HUES64 (cell line): Measurements from ENCODE around the gene RASGRP1.

Source experiments
- H3K27ac ChIP-seq: 2 replicates; pipeline ENCODE4 v1.7.0; 2013; ENCODE audit warnings: low read depth, low read length, inconsistent platforms
- H3K27me3 ChIP-seq: 2 replicates; pipeline ENCODE4 v1.6.1; 2013; ENCODE audit warnings: mild to moderate bottlenecking, low read length; ENCODE audit not compliant: insufficient read depth
- H3K36me3 ChIP-seq: 2 replicates; pipeline ENCODE4 v1.6.1; 2013; ENCODE audit warnings: mild to moderate bottlenecking, low read length; ENCODE audit not compliant: insufficient read depth
- H3K4me1 ChIP-seq: 2 replicates; pipeline ENCODE4 v1.6.1; 2013; ENCODE audit warnings: mild to moderate bottlenecking, low read length, moderate library complexity; ENCODE audit not compliant: insufficient read depth
- H3K4me3 ChIP-seq: 2 replicates; pipeline ENCODE4 v1.5.1; 2013; ENCODE audit warnings: mild to moderate bottlenecking, low read length, moderate library complexity
- H3K9ac ChIP-seq: 2 replicates; pipeline ENCODE4 v1.6.1; 2013; ENCODE audit warnings: mild to moderate bottlenecking, low read depth, low read length
- H3K9me3 ChIP-seq: 2 replicates; pipeline ENCODE4 v1.6.1; 2013; ENCODE audit warnings: low read depth, low read length; ENCODE audit not compliant: insufficient read depth
- WGBS: fragments of 150-250, 120-280 bp; methylation state at CpG from one replicate; pipeline ENCODE4 v1.1.7; 2013; ENCODE audit warnings: missing lambda C conversion rate; 5-methylcytosine and 5-hydroxymethylcytosine counted together

The RASGRP1 gene

GRCh38 chr15:38565287-38565670 lies 665 bp upstream of the RASGRP1 start:
- Histone ChIP-seq H3K36me3 (no peaks in the 10 kb centered on the region), H3K4me1 (no peaks in the 10 kb centered on the region), H3K4me3 (peak overlapping the region; percentile 64), H3K27me3 (peaks cover 42% of the 10 kb centered on the region), H3K9me3 (no peaks in the 10 kb centered on the region), H3K9ac (no peak overlapping the region; the same call in 1 of the 2 replicates), H3K27ac (no peak overlapping the region)
- 70% methylated on average over 15 of the region's 16 CpGs for WGBS

- H3K9me3 ChIP-seq = no peaks in the 10 kb centered on the region
- peak overlapping the region; percentile 64 for H3K4me3 ChIP-seq
- H3K27ac ChIP-seq = no peak overlapping the region
- WGBS = 12% methylated on average over 59 of the region's 59 CpGs
- peaks cover 42% of the 10 kb centered on the region for H3K27me3 ChIP-seq
- no peaks in the 10 kb centered on the region for H3K4me1 ChIP-seq
- no peaks in the 10 kb centered on the region for H3K36me3 ChIP-seq
- peak overlapping the region; percentile 70 for H3K9ac ChIP-seq
Observed at GRCh38 chr15:38563723-38564519, 693 bp downstream of the RASGRP1 start.

DNA sequence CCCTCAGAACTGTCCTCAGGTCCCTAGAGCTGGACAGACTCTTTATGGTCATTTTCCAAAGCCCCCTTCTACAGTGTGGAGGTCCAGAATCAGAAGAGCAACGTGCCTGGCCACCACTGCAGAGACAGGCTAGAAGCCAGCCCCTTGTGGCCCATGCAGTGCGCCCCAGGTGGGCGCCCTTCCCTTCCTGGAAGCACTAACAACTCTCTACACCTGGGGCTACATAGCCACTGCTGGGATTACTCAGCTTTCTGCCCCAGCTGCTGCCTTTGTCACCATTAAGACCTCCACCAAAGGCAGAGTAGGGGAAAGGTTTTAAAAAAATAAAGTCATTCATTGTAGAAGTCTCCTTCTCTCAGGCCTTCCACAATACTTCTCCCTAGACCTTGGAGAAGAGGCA lies 2.3 kb downstream of the RASGRP1 start:
- Histone ChIP-seq H3K27me3 (peaks cover 42% of the 10 kb centered on the region), H3K9ac (no peak overlapping the region), H3K4me1 (no peaks in the 10 kb centered on the region), H3K9me3 (no peaks in the 10 kb centered on the region), H3K27ac (no peak overlapping the region), H3K4me3 (no peak overlapping the region), H3K36me3 (no peaks in the 10 kb centered on the region)
- WGBS = 77% methylated on average over 3 of the region's 3 CpGs

- H3K9me3 ChIP-seq = no peaks in the 10 kb centered on the region
- H3K4me1 ChIP-seq = no peaks in the 10 kb centered on the region
- no peak overlapping the region for H3K4me3 ChIP-seq
- no peak overlapping the region for H3K27ac ChIP-seq
- no peaks in the 10 kb centered on the region for H3K36me3 ChIP-seq
- H3K9ac ChIP-seq = no peak overlapping the region
- 94% methylated on average over 7 of the region's 7 CpGs for WGBS
- peaks cover 26% of the 10 kb centered on the region for H3K27me3 ChIP-seq
Observed at GRCh38 chr15:38560456-38560926, 4.1 kb downstream of the RASGRP1 start.

DNA sequence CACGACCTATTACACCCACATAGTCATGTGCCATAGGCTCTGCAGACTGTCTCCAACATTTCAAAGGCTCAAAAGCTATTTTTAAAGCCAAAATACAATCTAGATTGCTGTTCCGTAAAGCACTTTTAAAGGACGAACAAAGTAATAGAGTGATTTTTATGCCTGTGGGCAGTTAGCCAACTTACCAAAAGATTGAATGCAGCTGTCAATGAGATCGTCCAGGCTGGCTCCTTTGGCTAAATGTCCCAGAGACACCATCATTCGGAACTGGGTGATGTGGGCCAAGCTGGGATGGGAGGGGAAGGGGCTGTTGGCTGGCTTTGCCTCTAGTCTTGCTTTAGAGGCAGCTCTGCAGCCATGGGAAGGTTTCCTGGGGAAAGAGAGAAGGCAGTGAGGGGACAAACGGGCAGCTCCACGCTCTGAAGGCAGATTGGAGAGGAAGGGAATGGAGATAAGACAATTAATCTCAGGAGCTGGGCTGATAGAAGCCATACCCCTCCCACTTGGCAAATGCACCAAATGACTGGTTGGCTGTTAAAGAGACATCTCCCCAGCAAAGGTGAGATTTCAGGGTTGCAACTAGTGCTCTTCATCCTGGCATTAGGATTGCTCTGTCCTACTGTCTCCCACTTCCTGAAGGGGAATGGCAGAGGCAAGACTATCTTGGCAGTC lies 4.8 kb downstream of the RASGRP1 start:
- H3K36me3 ChIP-seq = no peaks in the 10 kb centered on the region
- H3K9me3 ChIP-seq = no peaks in the 10 kb centered on the region
- H3K4me3 ChIP-seq = no peak overlapping the region
- H3K27me3 ChIP-seq = peaks cover 19% of the 10 kb centered on the region
- no peak overlapping the region for H3K27ac ChIP-seq
- H3K4me1 ChIP-seq = no peaks in the 10 kb centered on the region
- H3K9ac ChIP-seq = no peak overlapping the region
- 90% methylated on average over 7 of the region's 7 CpGs for WGBS

- Histone ChIP-seq H3K27me3 (peaks cover 17% of the 10 kb centered on the region), H3K27ac (no peak overlapping the region)
- 95% methylated on average over 4 of the region's 4 CpGs for WGBS
Observed at GRCh38 chr15:38559131-38559530, 5.5 kb downstream of the RASGRP1 start.

DNA sequence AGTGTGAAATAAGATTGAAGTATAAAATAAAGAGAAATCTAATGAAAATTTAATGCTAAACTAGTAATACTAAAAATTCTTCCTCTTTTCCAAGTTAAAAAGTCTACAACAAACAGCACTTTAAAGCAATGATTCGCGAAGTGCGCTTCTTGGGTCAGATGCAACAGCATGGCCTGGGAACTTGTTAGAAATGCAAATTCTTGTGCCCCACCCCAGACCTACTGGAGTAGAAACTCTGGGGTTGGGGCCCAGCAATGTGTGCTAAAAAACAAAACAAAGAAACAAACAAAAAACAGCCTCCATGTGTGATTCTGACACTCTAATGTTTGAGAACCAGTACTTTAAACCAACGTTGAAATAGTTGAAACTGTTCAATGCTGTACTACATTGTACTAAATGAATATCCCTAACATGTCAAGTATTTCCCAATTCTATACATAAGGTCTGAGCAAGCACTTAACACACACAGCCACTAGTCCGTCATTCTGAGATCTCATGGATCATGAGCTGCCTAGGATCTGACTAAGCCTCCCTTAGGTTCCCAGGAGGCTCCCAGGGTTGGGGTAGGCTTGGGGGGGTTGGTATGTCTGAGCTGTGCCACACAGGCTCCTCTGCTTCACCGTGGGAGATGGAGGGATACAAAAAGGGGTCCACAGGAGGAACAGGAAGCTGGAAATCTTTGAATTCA lies 6.1 kb downstream of the RASGRP1 start:
- WGBS = 85% methylated on average over 6 of the region's 6 CpGs
- Histone ChIP-seq H3K4me1 (no peaks in the 10 kb centered on the region), H3K27me3 (peaks cover 11% of the 10 kb centered on the region), H3K9ac (no peak overlapping the region), H3K4me3 (no peak overlapping the region), H3K27ac (no peak overlapping the region), H3K36me3 (no peaks in the 10 kb centered on the region), H3K9me3 (no peaks in the 10 kb centered on the region)

More at GRCh38 chr15:38559131-38559530, 5.5 kb downstream of the RASGRP1 start:
- H3K36me3 ChIP-seq = no peaks in the 10 kb centered on the region
- no peaks in the 10 kb centered on the region for H3K9me3 ChIP-seq
- no peaks in the 10 kb centered on the region for H3K4me1 ChIP-seq
- H3K9ac ChIP-seq = no peak overlapping the region
- no peak overlapping the region for H3K4me3 ChIP-seq

DNA sequence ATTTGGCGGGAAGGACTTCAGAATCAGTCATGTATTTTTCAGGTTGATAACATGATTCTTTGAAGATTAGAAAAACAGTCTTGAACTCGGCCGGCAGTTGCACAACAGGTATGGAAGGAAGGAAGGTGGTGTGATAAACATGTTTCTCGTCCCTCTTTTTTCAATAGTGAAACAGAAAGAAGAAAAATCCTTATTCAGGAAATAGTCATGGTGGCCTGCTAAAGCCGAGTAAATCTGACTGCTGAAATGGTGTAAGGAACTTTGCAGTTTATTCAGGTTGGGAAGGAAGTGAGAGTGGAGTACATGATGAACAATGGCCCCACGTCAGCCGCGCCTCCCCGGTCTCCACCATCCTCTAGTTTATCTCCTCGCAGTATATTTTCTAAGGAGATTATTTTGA lies 6.7 kb downstream of the RASGRP1 start:
- Histone ChIP-seq H3K9me3 (no peaks in the 10 kb centered on the region), H3K4me3 (no peak overlapping the region), H3K36me3 (no peaks in the 10 kb centered on the region), H3K27ac (no peak overlapping the region), H3K4me1 (no peaks in the 10 kb centered on the region), H3K27me3 (peaks cover 5% of the 10 kb centered on the region), H3K9ac (no peak overlapping the region)
- WGBS = 97% methylated on average over 5 of the region's 10 CpGs

GRCh38 chr15:38555686-38556334 lies 8.8 kb downstream of the RASGRP1 start:
- no peak overlapping the region for H3K9ac ChIP-seq
- H3K9me3 ChIP-seq = no peaks in the 10 kb centered on the region
- peaks cover 9% of the 10 kb centered on the region for H3K4me1 ChIP-seq
- 94% methylated on average over 5 of the region's 5 CpGs for WGBS
- no peaks in the 10 kb centered on the region for H3K36me3 ChIP-seq
- H3K27ac ChIP-seq = no peak overlapping the region
- no peaks in the 10 kb centered on the region for H3K27me3 ChIP-seq
- H3K4me3 ChIP-seq = no peak overlapping the region

GRCh38 chr15:38554354-38554753 lies 10.3 kb downstream of the RASGRP1 start:
- Histone ChIP-seq H3K4me3 (no peak overlapping the region), H3K27ac (no peak overlapping the region), H3K9ac (no peak overlapping the region), H3K4me1 (peaks cover 9% of the 10 kb centered on the region), H3K36me3 (no peaks in the 10 kb centered on the region), H3K9me3 (no peaks in the 10 kb centered on the region), H3K27me3 (no peaks in the 10 kb centered on the region)
- WGBS = 94% methylated on average over 4 of the region's 4 CpGs

- Histone ChIP-seq H3K27ac (no peak overlapping the region), H3K9me3 (no peaks in the 10 kb centered on the region), H3K4me3 (no peak overlapping the region), H3K4me1 (peaks cover 9% of the 10 kb centered on the region), H3K36me3 (no peaks in the 10 kb centered on the region), H3K9ac (no peak overlapping the region), H3K27me3 (no peaks in the 10 kb centered on the region)
- WGBS = 92% methylated on average over 4 of the region's 4 CpGs
Observed at GRCh38 chr15:38553071-38553470, 11.5 kb downstream of the RASGRP1 start.
